ENCODE data around the gene NBEAL1. TPM values are rescaled to one million over a fixed set of nuclear protein-coding genes. Genes with fewer than 3 reads are reported as not detected.
A peak's percentile ranks its signal among the peaks of the same experiment; 100 is the strongest.

Gene NBEAL1
- total RNA-seq, 4 donors from 2014 or later, result 9.8 to 21.9 (median 11.3) TPM

DNA sequence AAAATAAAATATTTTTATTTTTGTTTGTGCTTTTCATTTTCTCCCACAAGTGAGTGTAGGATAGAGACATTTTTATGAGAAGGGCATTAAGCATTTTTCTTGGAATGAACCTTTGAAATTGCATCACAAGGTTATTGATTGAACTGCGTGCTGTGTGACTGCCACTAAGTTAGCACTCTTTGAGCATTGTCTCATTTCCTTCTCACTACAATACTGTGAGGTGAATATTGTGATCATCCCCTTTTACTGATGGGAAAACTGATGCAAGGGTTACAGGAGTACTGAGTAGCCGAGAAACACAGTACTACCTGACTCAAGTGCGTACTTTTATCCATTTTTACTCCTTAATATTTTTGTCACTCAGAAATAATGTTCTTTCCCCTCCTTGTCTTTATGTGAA lies 2.0 kb downstream of the NBEAL1 start:
- no peak for DNase-seq
- Histone ChIP-seq H3K4me1 (peaks cover 36 to 43% of the 10 kb centered on the region in 2 donors), H3K9me3 (no peaks in the 10 kb centered on the region), H3K36me3 (no peaks in the 10 kb centered on the region), H3K27me3 (no peaks in the 10 kb centered on the region), H3K27ac (peak overlapping the region; percentile 90 to 96 (median 94)), H3K4me3 (peak overlapping the region; percentile 26 to 80 (median 30))
- ATAC-seq, result no peak
- no peak for TF ChIP-seq POLR2A (IDR thresholded peaks at IDR 0.05)
- TF ChIP-seq, protein P1, sequence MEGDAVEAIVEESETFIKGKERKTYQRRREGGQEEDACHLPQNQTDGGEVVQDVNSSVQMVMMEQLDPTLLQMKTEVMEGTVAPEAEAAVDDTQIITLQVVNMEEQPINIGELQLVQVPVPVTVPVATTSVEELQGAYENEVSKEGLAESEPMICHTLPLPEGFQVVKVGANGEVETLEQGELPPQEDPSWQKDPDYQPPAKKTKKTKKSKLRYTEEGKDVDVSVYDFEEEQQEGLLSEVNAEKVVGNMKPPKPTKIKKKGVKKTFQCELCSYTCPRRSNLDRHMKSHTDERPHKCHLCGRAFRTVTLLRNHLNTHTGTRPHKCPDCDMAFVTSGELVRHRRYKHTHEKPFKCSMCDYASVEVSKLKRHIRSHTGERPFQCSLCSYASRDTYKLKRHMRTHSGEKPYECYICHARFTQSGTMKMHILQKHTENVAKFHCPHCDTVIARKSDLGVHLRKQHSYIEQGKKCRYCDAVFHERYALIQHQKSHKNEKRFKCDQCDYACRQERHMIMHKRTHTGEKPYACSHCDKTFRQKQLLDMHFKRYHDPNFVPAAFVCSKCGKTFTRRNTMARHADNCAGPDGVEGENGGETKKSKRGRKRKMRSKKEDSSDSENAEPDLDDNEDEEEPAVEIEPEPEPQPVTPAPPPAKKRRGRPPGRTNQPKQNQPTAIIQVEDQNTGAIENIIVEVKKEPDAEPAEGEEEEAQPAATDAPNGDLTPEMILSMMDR (IDR thresholded peaks at IDR 0.05 in 4 of 5, conservative IDR thresholded peaks at IDR 0.05 in 1 of 5), result no peak
- intact Hi-C loops (cut with DNase I; ENCODE audit: low total_unique reads) (loop anchor here (10.0 kb wide), 3 partner anchors 642 to 982 kb away; partner anchors contain the start of genes BMPR2, FZD7 and NOP58), in situ Hi-C loops (cut with MboI; ENCODE audit: low sequenced_read_pairs in 4 of 4) (no loop called here)

DNA sequence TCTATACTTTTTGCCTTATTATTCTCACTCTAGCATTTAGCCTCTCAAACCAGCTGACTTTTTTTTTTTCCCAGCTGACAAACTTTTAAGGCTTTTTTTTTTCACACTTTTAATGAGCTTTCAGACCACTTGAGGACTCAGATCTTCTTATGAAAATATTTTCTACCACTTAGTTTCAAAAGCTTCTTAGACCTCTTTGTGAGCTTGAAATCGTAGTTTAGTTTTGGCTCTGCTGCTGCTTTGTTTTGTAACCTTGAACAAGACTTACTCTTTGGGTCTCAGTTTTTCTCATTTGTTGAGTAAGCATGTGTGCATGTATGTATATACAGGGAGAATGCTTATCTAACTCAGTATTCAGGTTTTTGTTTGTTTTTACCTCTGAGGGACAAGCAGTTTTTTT lies 3.5 kb downstream of the NBEAL1 start:
- Histone ChIP-seq H3K36me3 (no peaks in the 10 kb centered on the region), H3K4me3 (peak overlapping the region; percentile 26 to 80 (median 30)), H3K4me1 (peaks cover 36 to 49% of the 10 kb centered on the region in 2 donors), H3K9me3 (no peaks in the 10 kb centered on the region), H3K27me3 (no peaks in the 10 kb centered on the region), H3K27ac (peak overlapping the region; percentile 39 to 96 (median 94))
- DNase-seq (no peak), ATAC-seq (no peak)
- intact Hi-C loops (cut with DNase I; ENCODE audit: low total_unique reads), result loop anchor here (10.0 kb wide), 3 partner anchors 643 to 983 kb away; partner anchors contain the start of genes BMPR2, FZD7 and NOP58
- TF ChIP-seq, protein P1 (IDR thresholded peaks at IDR 0.05 in 4 of 5, conservative IDR thresholded peaks at IDR 0.05 in 1 of 5), result no peak
- no peak for TF ChIP-seq POLR2A (IDR thresholded peaks at IDR 0.05)
- in situ Hi-C loops (cut with MboI; ENCODE audit: low sequenced_read_pairs in 4 of 4), result no loop called here

DNA sequence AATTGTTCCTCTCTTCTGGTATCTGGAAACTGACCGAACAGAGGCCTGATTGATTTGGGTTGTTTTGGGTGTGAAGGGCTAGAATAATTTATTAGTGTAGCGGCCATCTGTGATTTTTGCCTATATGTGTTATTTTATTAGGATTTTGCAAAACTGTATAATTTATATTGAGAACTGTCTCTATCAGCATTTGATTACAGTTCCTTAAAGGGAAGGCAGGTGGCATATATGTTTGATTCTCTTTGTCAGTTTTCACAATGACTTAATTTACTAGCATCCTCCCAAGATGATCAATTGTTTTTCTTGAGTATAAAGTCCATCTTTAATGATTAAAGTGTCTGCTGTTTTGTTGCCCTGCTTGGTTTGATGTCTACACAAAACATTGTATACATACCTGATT lies 4.5 kb downstream of the NBEAL1 start:
- H3K36me3 ChIP-seq, result no peaks in the 10 kb centered on the region
- ATAC-seq, result no peak
- H3K4me1 ChIP-seq, result peaks cover 31 to 46% of the 10 kb centered on the region in 2 donors
- H3K9me3 ChIP-seq, result no peaks in the 10 kb centered on the region
- peak overlapping the region in 3 of 4 donors; percentile 20 to 96 (median 94) for H3K27ac ChIP-seq
- H3K4me3 ChIP-seq, result peak overlapping the region; percentile 26 to 80 (median 30)
- no peaks in the 10 kb centered on the region for H3K27me3 ChIP-seq
- TF ChIP-seq, protein P1 (IDR thresholded peaks at IDR 0.05 in 4 of 5, conservative IDR thresholded peaks at IDR 0.05 in 1 of 5), result no peak
- no peak for TF ChIP-seq POLR2A (IDR thresholded peaks at IDR 0.05)
- no peak for DNase-seq
- in situ Hi-C loops (cut with MboI; ENCODE audit: low sequenced_read_pairs in 4 of 4) (no loop called here), intact Hi-C loops (cut with DNase I; ENCODE audit: low total_unique reads) (loop anchor here (10.0 kb wide), 3 partner anchors 644 to 984 kb away; partner anchors contain the start of genes BMPR2, FZD7 and NOP58)

DNA sequence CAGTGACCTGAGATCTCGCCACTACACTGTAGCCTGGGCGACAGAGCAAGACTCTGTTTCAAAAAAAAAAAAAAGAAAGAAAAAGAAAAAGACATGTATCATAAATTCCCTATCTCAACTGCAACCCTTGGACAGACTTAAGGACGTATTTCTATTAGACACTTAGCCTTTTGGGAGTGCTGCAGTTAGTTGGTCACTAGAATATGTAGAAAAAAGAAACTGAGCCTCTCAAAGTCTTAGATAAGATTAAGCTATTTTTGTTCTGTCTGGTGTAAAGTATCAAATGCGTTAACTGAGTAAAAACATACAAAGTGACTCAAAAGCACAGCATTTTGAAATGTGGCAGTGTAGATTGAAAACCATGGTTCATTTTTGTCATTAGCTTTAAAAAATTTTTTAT lies 7.3 kb downstream of the NBEAL1 start:
- no peaks in the 10 kb centered on the region for H3K36me3 ChIP-seq
- intact Hi-C loops (cut with DNase I; ENCODE audit: low total_unique reads) (no loop called here), in situ Hi-C loops (cut with MboI; ENCODE audit: low sequenced_read_pairs in 4 of 4) (no loop called here)
- TF ChIP-seq, protein P1 (IDR thresholded peaks at IDR 0.05 in 4 of 5, conservative IDR thresholded peaks at IDR 0.05 in 1 of 5), result no peak
- TF ChIP-seq POLR2A (IDR thresholded peaks at IDR 0.05), result no peak
- H3K27me3 ChIP-seq, result no peaks in the 10 kb centered on the region
- no peak overlapping the region for H3K4me3 ChIP-seq
- no peaks in the 10 kb centered on the region for H3K9me3 ChIP-seq
- H3K4me1 ChIP-seq, result peaks cover 15 to 29% of the 10 kb centered on the region in 2 donors
- DNase-seq (no peak), ATAC-seq (no peak)
- peak overlapping the region; percentile 2 to 53 (median 38) for H3K27ac ChIP-seq

DNA sequence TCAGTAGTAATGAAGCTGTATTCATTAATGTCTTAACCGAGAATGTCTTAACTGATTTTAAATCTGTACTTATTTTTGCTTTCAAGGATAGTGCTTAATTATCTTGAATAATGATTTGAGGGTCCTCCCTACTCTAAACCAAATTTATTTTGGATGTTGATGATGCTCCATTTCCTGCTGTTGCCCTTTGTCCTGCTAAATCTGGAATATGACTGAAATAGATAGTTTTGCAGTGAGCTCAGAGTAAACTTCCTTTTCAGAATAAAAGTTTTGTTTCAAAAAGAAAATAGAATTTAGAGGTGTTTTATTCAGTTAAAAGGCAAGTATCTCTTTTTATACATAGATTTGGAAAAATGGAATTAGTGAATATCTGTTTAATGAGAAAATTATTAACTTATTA lies 8.1 kb downstream of the NBEAL1 start:
- no peak for TF ChIP-seq POLR2A (IDR thresholded peaks at IDR 0.05)
- TF ChIP-seq, protein P1 (IDR thresholded peaks at IDR 0.05 in 4 of 5, conservative IDR thresholded peaks at IDR 0.05 in 1 of 5), result no peak
- Histone ChIP-seq H3K27me3 (no peaks in the 10 kb centered on the region), H3K4me1 (peaks cover 7 to 24% of the 10 kb centered on the region in 2 donors), H3K4me3 (no peak overlapping the region), H3K9me3 (no peaks in the 10 kb centered on the region), H3K27ac (peak overlapping the region; percentile 2 to 53 (median 38)), H3K36me3 (no peaks in the 10 kb centered on the region)
- intact Hi-C loops (cut with DNase I; ENCODE audit: low total_unique reads), result no loop called here
- ATAC-seq (no peak), DNase-seq (no peak)
- in situ Hi-C loops (cut with MboI; ENCODE audit: low sequenced_read_pairs in 4 of 4), result no loop called here
